AG09319 (cell line): ENCODE results near the gene C11orf16.

Experiments
- DNase-seq: peaks from one replicate; pipeline ENCODE4 v3.0.0-alpha.2; 2010; ENCODE audit warnings: low read depth; ENCODE audit errors: extremely low read depth
- TF ChIP-seq, protein P1 (sequence below): IDR thresholded peaks from 2 replicates; pipeline ENCODE4 v1.5.1; 2011; ENCODE audit warnings: low read depth, mild to moderate bottlenecking, inconsistent platforms, low read length, moderate library complexity

Gene C11orf16

DNA sequence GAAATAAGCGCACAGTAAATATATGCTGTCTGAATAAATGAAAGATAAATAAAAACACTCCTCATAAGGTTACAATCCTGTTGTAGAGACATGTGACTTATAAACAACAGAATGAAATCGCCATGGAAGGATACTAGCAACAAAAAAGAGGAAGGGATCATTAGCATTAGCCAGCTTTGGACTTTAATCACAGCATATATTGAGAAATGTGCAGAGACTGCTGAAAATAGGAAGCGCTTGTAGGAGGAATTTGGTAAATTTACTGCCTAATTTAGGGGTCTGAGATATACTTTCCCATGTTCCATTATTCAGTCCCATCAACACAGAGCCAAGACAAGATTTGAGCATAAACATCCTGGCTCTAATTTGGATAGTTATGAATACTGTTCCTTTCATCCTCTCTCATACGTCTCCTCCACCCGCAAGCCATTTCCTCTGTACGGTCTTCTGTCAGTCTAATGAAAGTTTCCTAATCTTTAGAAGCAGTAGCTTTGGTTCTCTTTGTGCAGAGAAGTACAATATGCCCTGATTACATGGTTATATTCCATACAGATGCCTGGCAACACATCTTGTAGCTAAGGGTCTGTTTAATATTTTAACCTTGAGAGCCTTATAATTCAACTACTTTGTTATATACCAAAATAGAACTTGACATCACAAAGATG lies 58.9 kb downstream of the C11orf16 start:
- DNase-seq, result no peak
- TF ChIP-seq, protein P1, sequence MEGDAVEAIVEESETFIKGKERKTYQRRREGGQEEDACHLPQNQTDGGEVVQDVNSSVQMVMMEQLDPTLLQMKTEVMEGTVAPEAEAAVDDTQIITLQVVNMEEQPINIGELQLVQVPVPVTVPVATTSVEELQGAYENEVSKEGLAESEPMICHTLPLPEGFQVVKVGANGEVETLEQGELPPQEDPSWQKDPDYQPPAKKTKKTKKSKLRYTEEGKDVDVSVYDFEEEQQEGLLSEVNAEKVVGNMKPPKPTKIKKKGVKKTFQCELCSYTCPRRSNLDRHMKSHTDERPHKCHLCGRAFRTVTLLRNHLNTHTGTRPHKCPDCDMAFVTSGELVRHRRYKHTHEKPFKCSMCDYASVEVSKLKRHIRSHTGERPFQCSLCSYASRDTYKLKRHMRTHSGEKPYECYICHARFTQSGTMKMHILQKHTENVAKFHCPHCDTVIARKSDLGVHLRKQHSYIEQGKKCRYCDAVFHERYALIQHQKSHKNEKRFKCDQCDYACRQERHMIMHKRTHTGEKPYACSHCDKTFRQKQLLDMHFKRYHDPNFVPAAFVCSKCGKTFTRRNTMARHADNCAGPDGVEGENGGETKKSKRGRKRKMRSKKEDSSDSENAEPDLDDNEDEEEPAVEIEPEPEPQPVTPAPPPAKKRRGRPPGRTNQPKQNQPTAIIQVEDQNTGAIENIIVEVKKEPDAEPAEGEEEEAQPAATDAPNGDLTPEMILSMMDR, result no peak

DNA sequence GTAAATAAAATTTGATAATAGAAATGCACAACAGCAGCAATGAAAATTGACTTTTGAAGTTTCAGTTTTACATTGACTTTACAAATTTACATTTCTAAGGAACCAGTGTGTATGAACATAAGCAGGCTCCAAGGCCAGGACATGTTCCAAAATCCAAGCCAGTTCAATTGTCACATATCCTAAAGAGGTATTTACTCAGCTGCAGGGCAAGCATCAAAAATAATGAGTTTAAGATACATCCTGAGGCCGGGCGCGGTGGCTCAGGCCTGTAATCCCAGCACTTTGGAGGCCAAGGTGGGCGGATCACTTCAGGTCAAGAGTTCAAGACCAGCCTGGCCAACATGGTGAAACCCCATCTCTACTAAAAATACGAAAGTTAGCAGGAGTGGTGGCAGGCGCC lies 60.8 kb downstream of the C11orf16 start:
- no peak for DNase-seq
- TF ChIP-seq, protein P1, result no peak

- TF ChIP-seq, protein P1, result no peak
- DNase-seq, result peak; percentile 87
Measured at GRCh38 chr11:8871171-8871775, 61.5 kb downstream of the C11orf16 start.

GRCh38 chr11:8870411-8871170 lies 62.2 kb downstream of the C11orf16 start:
- TF ChIP-seq, protein P1, result no peak; the same call in 1 of the 2 replicates

More at GRCh38 chr11:8870411-8871170, 62.2 kb downstream of the C11orf16 start:
- DNase-seq, result peak; percentile 48
